Embryonic facial prominence (tissue), 1 donor: Measurements from ENCODE around the gene ELK3.

Experiments
- DNase-seq: peaks from one replicate; pipeline ENCODE4 v3.0.0-alpha.2; 2016; ENCODE audit errors: extremely low spot score

The ELK3 gene

GRCh38 chr12:96256672-96257361, 62.6 kb downstream of the ELK3 start:
- DNase-seq = no peak

DNA sequence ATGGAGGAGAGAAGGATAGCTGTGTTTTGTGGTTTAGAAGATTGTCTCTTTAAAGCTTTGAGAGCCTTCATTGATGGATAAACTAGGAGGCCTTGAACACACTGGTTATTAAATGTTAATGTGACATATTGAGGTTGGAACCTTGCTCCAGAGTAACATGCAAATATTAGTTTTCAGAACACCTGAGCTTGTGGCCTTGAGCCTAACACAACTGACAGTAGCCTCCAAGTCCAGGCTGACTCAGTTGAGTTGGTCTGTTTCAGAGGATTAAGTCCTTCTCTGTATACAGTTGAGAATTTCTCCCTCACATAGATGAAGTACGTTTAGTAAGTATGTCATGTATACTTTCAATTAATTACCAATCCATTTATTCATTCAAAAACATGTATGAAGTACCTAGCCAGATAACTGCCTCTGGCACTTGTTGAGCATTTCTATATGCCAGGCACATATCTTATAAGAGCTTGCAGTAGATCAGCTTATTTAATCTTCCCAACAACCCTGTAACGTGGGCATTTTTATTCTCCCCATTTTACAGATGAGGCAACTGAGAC, 63.5 kb downstream of the ELK3 start:
- DNase-seq = no peak

GRCh38 chr12:96258104-96258961, 64.2 kb downstream of the ELK3 start:
- no peak for DNase-seq

DNA sequence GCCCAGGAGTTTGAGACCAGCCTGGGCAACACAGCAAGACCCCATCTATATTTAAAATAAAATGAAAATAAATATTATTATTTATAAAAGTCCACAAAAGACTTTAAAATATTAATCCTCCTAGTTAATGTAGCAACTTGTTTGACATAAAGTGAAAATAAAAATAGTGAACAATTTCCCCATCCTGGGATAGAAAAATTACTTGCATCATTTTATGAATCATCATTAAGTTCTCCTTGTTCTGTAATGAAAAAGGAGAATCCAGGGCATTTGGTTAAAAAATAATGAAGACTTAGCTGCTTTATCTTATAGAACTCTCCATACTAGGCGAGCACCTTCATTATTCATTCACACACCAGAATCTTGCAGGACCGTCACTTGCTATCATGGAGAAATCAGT, 66.1 kb downstream of the ELK3 start:
- DNase-seq = no peak

DNA sequence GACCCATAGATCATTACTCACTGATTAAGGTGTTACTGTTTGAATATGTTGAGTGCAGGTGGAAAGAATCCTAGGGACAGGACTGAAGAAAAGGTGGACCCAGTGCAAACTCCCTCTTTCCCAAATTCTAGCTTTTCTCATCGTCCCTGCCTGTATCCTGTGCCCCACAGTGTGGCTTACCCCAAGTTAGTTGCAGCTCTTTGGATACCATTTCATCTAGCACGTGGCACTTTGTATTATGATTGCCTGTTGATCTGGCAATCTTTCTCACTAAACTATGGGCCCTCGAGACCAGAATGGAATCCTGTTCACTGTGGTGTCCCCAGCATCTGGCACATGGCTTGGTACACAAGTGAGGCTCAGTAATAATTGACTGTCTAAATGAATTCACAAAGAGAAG, 66.5 kb downstream of the ELK3 start:
- no peak for DNase-seq

DNA sequence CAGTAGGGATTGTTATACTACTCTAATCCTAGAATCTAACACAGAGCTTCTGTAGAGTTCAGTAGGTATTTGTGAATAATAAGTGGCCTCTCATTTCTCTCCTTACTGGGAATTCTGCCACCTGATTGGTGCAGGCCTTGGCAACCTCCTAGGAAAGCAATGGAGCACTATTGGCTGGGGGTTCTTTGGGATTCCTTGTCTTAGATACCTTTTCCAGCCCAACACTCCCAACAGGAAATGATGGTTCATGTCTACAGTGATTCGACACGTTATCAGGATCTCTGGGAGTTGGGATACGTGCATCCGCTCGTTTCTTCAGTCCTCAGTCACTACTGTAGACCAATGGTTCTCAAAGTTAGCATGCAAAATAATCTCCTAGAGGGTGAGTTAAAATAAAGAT, 67.4 kb downstream of the ELK3 start:
- no peak for DNase-seq

GRCh38 chr12:96263449-96263902, 69.3 kb downstream of the ELK3 start:
- DNase-seq = no peak

- DNase-seq = no peak
Measured at GRCh38 chr12:96265400-96265799, 71.2 kb downstream of the ELK3 start.

DNA sequence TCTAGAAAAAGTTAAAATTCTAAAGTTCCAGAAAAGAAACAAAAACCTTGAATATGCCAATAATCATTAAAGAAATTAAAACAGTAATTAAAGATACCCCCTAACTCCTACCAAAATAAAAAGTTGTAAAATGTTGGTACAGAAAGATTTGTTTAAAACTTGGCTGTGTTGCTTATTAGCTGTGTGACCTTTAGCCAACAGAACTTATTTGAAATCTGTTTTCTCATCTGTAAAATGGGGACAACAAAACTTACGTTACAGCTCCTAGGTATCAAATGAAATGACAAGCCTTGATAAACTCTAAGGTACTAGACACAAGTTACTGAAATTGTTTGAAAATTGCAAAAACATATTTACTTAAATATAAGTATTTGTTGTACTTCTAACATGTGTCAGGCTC, 71.7 kb downstream of the ELK3 start:
- DNase-seq = no peak

DNA sequence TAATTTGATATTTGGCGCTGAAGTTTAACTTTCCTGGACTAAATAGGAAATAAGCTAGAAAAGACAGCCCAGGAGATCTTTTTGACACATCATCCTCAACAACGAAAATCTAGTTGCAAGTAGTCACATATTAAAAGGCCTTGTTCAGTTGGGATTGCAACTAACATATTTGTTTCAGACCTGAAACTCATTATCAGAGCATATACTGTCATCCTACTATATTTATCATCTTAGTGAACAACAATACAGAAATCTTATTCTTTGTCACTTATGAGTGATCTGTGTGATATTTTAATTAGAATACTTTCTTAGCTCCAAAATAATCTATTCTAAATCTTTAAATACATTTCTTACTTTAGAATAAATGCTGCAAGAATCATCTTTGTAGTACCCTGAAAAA, 72.1 kb downstream of the ELK3 start:
- no peak for DNase-seq

DNA sequence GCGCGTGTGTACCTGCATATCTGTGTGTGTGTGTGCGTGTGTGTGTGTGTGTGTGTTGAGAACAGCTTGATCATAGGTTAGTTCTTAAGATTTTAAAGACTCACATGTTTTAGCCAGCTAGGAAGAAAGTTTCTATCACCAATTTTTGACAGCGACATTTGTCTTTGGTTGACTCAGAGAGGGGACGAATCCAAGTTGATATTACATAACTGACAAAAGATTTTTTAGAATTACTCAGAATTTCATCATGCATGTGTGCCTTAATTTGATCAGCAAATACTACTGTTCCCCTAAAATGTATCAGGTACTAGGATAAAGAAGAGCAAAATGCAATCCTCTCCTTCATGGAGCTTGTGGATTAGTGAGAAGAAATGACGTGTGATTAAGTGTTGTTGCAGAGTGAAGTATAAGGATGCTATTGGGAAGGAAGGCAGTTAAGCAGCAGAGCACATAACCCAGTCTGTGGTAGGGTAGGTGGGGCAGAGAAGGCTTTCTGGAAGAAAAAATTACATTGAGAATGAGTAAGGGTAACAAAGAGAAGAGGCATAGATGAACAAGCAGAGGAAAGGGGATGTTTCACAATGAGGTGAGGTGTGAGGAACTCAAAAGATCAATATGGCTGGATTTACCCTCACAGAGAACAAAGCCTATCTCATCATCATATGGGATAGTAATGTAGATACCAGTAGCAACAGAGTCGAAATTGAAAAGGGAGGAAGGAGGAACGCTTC, 77.5 kb downstream of the ELK3 start:
- DNase-seq = no peak

GRCh38 chr12:96274331-96274730, 80.2 kb downstream of the ELK3 start:
- DNase-seq = no peak

DNA sequence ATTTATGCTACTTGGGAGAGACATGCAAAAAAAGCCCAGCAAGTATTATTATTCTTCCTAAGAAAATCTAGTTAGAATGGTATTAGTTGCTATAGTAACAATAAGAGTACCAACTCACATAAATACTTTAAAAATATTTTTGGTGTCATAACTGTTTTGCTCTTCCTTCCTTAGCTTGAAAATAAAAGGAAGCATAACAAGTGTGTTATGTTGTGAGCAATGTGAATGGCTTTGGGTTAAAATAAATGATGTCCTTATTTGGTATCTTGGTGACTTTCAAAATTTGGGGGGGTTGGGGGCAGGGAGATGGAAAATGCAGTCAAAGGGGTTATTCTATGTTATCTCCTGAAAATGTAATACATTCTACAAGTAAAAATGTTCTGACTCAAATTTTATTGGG, 91.0 kb downstream of the ELK3 start:
- no peak for DNase-seq

DNA sequence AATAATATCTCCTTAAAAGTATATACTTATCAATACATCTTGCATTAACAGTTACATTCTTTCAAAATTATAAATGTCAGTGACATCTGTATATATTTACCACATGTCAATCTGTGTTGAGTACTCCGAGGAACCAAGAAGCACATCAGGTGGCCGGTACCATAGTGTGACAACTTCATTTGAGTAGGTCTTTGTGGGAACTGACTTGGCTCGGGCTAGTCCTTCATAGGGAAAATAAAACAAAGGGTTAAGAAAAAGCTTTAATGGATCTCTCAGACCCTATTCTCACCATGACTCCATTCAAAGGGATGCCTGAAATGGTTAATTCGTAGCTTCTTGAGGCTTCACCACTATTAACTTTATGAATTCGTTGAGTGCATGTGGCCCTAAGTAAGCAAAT, 94.9 kb downstream of the ELK3 start:
- no peak for DNase-seq

- DNase-seq = no peak
Measured at GRCh38 chr12:96293093-96293492, 98.9 kb downstream of the ELK3 start.

GRCh38 chr12:96294831-96295230, 100.7 kb downstream of the ELK3 start:
- no peak for DNase-seq

DNA sequence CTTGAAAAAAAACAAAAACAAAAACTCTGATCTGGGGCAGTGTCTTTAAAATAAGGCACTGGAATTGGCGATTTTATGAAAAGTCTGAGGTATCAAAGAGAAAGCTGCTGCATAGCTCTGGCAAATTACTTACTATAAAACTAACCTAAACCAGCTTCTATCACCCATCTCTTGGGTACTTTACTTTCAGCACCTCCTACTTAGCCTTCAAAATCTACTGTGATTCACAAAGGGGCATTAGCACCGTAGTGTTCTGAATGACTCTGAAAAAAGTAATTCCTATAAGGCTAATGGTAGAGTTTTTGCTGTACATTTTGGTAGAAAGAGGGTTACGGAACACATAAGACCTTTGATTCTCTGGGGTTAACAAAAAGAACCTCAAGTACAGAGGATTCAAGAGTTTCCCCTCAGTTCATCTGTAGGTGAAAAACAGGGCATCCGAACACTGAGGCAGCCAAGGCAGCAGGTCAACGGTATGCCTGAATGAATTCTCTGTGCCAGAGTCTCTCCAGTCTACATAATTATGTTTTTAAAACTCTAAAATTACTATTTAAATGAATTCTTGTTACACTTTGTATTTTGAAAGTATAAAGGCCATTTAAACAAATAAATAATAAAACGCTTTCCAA, 101.5 kb downstream of the ELK3 start:
- no peak for DNase-seq

DNA sequence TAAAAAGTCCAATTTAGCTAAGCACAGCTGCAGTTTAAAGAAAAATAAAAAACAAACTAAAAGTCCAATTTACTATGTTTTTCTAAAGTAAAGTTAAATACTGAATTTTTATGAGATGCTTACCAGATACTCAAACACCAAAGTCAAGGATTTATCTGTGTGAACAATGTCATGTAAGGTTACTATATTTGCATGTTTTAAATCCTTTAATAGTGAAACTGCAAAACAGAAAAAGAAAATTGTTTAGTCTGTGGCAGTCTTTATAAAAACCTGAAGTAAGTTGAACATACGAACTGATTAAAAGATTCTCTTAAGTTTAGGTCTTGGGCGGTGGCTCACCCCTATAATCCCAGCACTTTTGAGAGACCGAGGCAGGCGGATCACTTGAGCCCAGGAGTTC, 103.3 kb downstream of the ELK3 start:
- no peak for DNase-seq

DNA sequence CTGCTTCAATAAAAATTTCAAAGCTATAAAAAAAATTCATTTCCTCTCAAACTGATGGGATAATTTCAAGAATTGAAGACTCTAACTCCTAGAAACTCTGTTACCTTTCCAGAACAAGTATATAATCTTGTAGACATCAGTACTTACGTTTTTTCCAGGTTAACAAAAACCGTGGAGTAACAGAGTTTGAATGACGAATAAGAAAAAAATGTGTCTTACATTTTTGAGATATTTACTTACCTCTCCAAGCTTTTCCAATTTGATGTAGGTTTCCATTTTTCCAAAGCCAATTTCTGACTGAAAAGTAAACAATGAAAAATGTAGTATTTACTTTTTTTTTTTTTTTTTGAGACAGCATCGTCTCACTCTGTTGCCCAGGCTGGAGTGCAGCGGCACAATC, 105.9 kb downstream of the ELK3 start:
- no peak for DNase-seq

DNA sequence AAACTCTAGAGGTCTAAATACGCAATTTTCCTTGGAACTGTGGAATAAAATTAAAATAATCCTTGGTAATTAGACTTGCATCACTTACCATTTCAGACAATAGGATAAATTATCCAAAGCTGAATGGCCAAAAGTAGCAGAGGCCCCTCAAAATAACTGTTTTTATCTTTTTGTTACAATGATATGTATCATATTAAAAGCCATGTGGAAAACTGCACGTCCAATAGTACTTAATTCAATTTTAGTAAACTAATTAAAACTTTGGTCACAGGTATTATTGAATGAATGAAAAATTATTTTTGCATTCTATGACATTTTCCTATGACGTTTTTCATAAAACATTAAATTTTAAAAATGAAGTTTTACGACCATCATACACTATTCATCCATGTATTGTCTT, 107.6 kb downstream of the ELK3 start:
- DNase-seq = no peak

- DNase-seq = no peak
Measured at GRCh38 chr12:96302687-96303310, 108.6 kb downstream of the ELK3 start.
